GM23338 (cell line): ENCODE data around the gene SUGCT.

Experiments used
- CTCF ChIP-seq, 2 experiments: fragments of 200-600 bp in 1 of 2; sonication (generic) in 1 of 2; conservative IDR thresholded peaks; 2 replicates each; pipeline versions ENCODE4 v1.5.1 to v1.6.1; 2016 to 2017; ENCODE audit warnings: antibody characterized with exemption in 2 of 2, low read depth in 2 of 2, mild to moderate bottlenecking in 2 of 2, moderate library complexity in 1 of 2
- EZH2phosphoT487 ChIP-seq: fragments of 200-600 bp; sonication (generic); IDR thresholded peaks from one replicate; pipeline ENCODE4 v1.8.1; 2018; ENCODE audit warnings: antibody characterized with exemption; ENCODE audit not compliant: unreplicated experiment
- POLR2AphosphoS5 ChIP-seq: IDR thresholded peaks from 2 replicates; pipeline ENCODE4 v1.6.1; 2016; ENCODE audit warnings: antibody characterized with exemption, low read depth
- REST ChIP-seq: IDR thresholded peaks from one replicate; pipeline ENCODE4 v1.6.1; 2018; ENCODE audit warnings: antibody characterized with exemption; ENCODE audit not compliant: unreplicated experiment
- ZNF114 ChIP-seq: fragments of 250-450 bp; sonication (Bioruptor Pico); IDR thresholded peaks from 2 replicates; pipeline ENCODE4 v1.5.0; 2020; ENCODE audit warnings: mild to moderate bottlenecking, moderate library complexity

GRCh38 chr7:40394400-40394799, 259.6 kb downstream of the SUGCT start:
- TF ChIP-seq CTCF (conservative IDR thresholded peaks at IDR 0.05; ENCODE audit: low read depth in 2 of 2) (no peak), REST (no peak), POLR2AphosphoS5 (no peak), ZNF114 (CRISPR knock-in tag) (no peak), EZH2phosphoT487 (no peak)
